Liver (tissue), 9 donors: ENCODE data around the gene ZBTB45. TPM values are rescaled to one million over a fixed set of nuclear protein-coding genes. Genes with fewer than 3 reads are reported as not detected.

Source experiments
- DNase-seq: peaks from one replicate; pipeline ENCODE4 v3.0.0-alpha.2; 2017; ENCODE audit warnings: low spot score
- H3K27ac ChIP-seq, 2 donors: one replicate each; pipeline ENCODE4 v1.7.0; 2013; ENCODE audit warnings: inconsistent platforms in 2 of 2, low read length in 2 of 2, control low read depth in 1 of 2, low read depth in 1 of 2, mild to moderate bottlenecking in 1 of 2
- H3K27me3 ChIP-seq, 4 donors: one replicate each; pipeline versions ENCODE4 v1.6.1 to v1.7.0; 2013; ENCODE audit warnings: low read length in 3 of 4, inconsistent platforms in 1 of 4, mild to moderate bottlenecking in 1 of 4, moderate library complexity in 1 of 4; ENCODE audit not compliant: control insufficient read depth in 4 of 4, insufficient read depth in 4 of 4
- H3K36me3 ChIP-seq, 4 donors: one replicate each; pipeline versions ENCODE4 v1.6.1 to v1.7.0; 2013; ENCODE audit warnings: low read length in 3 of 4, mild to moderate bottlenecking in 3 of 4, low read depth in 1 of 4, moderate library complexity in 1 of 4; ENCODE audit not compliant: control insufficient read depth in 4 of 4, insufficient read depth in 3 of 4
- H3K4me1 ChIP-seq, 4 donors: one replicate each; pipeline versions ENCODE4 v1.6.1 to v1.7.0; 2013; ENCODE audit warnings: low read length in 3 of 4, mild to moderate bottlenecking in 3 of 4, moderate library complexity in 1 of 4; ENCODE audit not compliant: control insufficient read depth in 4 of 4, insufficient read depth in 4 of 4
- H3K4me3 ChIP-seq, 3 donors: one replicate each; pipeline versions ENCODE4 v1.6.1 to v1.7.0; 2013; ENCODE audit warnings: low read length in 3 of 3, control low read depth in 1 of 3, low read depth in 1 of 3, mild to moderate bottlenecking in 1 of 3
- H3K9ac ChIP-seq, 2 donors: one replicate each; pipeline ENCODE4 v1.7.0; 2013; ENCODE audit warnings: low read length in 2 of 2, mild to moderate bottlenecking in 2 of 2, moderate library complexity in 2 of 2, control low read depth in 1 of 2, low read depth in 1 of 2
- H3K9me3 ChIP-seq, 4 donors: one replicate each; pipeline versions ENCODE4 v1.6.1 to v1.7.0; 2013; ENCODE audit warnings: low read length in 3 of 4; ENCODE audit not compliant: control insufficient read depth in 4 of 4
- CTCF ChIP-seq: fragments of 150-350 bp; IDR thresholded peaks from 2 replicates; pipeline ENCODE4 v1.5.1; 2017; ENCODE audit warnings: improper control_type of control experiment, low read depth, low read length; ENCODE audit not compliant: missing input control
- EGR1 ChIP-seq, 2 donors: IDR thresholded peaks; 2 replicates each; pipeline ENCODE4 v1.6.1; 2016 to 2018; ENCODE audit warnings: antibody characterized with exemption in 2 of 2, low read depth in 2 of 2
- FOXA1 ChIP-seq: IDR thresholded peaks from 2 replicates; pipeline ENCODE4 v1.6.1; 2016; ENCODE audit warnings: antibody characterized with exemption
- FOXA2 ChIP-seq: IDR thresholded peaks from 2 replicates; pipeline ENCODE4 v1.6.1; 2016; ENCODE audit warnings: antibody characterized with exemption
- GABPA ChIP-seq, 2 donors: IDR thresholded peaks in 1 of 2; conservative IDR thresholded peaks in 1 of 2; 2 replicates each; pipeline ENCODE4 v1.6.1; 2016; ENCODE audit warnings: antibody characterized with exemption in 2 of 2, mild to moderate bottlenecking in 1 of 2, moderate library complexity in 1 of 2
- HNF4A ChIP-seq, 2 donors: conservative IDR thresholded peaks; 2 replicates each; pipeline ENCODE4 v1.6.1; 2016; ENCODE audit warnings: antibody characterized with exemption in 2 of 2, mild to moderate bottlenecking in 2 of 2
- JUND ChIP-seq, 2 donors: IDR thresholded peaks; 2 replicates each; pipeline ENCODE4 v1.6.1; 2016; ENCODE audit warnings: antibody characterized with exemption in 2 of 2
- MAX ChIP-seq: IDR thresholded peaks from 2 replicates; pipeline ENCODE4 v1.6.1; 2016; ENCODE audit warnings: antibody characterized with exemption
- NR2F2 ChIP-seq: IDR thresholded peaks from 2 replicates; pipeline ENCODE4 v1.6.1; 2016; ENCODE audit warnings: antibody characterized with exemption
- RAD21 ChIP-seq, 2 donors: IDR thresholded peaks; 2 replicates each; pipeline ENCODE4 v1.6.1; 2016; ENCODE audit warnings: antibody characterized with exemption in 2 of 2, mild to moderate bottlenecking in 2 of 2
- REST ChIP-seq: IDR thresholded peaks from 2 replicates; pipeline ENCODE4 v1.6.1; 2016; ENCODE audit warnings: antibody characterized with exemption, mild to moderate bottlenecking
- RXRA ChIP-seq, 2 donors: IDR thresholded peaks; 2 replicates each; pipeline ENCODE4 v1.6.1; 2017 to 2018; ENCODE audit warnings: antibody characterized with exemption in 2 of 2, mild to moderate bottlenecking in 1 of 2
- SP1 ChIP-seq: IDR thresholded peaks from 2 replicates; pipeline ENCODE4 v1.6.1; 2018; ENCODE audit warnings: antibody characterized with exemption, mild to moderate bottlenecking
- TAF1 ChIP-seq: conservative IDR thresholded peaks from 2 replicates; pipeline ENCODE4 v1.6.1; 2016; ENCODE audit warnings: antibody characterized with exemption, mild to moderate bottlenecking
- YY1 ChIP-seq: IDR thresholded peaks from 2 replicates; pipeline ENCODE4 v1.6.1; 2016; ENCODE audit warnings: antibody characterized with exemption, mild to moderate bottlenecking
- WGBS: extraction: QIAGEN DNeasy Blood & Tissue Kit; methylation state at CpG from one replicate; pipeline ENCODE4 v1.1.7; 2013; 5-methylcytosine and 5-hydroxymethylcytosine counted together
- polyA plus RNA-seq, 2 donors: library from polyadenylated mRNA; stranded (reverse) in 1 of 2; unstranded in 1 of 2; fragments of 200-250 nt in 1 of 2; fragments of >200 nt in 1 of 2; fragmentation: Nextera tagmentation in 1 of 2; extraction: Ambion mirVana in 1 of 2; gene quantifications; one replicate each; pipeline versions ENCODE4 v1.2.1 to v1.2.3, GENCODE V29; 2013 to 2015
- total RNA-seq, 2 donors: library from RNA; depleted of rRNA; stranded (reverse); fragments of >200 nt; gene quantifications; one replicate each; pipeline ENCODE4 v1.2.3, GENCODE V29; 2014
- TF ChIP-seq, protein P1 (sequence below): IDR thresholded peaks from 2 replicates; pipeline ENCODE4 v1.6.1; 2016; ENCODE audit warnings: antibody characterized with exemption
- donor health status: healthy.
- donor health status: healthy.
- donor health status: healthy.
- donor health status: healthy.
- donor health status: healthy.

Gene ZBTB45
- total and polyA plus RNA-seq, 4 donors: 2.1 to 4.0 (median 2.7) TPM

DNA sequence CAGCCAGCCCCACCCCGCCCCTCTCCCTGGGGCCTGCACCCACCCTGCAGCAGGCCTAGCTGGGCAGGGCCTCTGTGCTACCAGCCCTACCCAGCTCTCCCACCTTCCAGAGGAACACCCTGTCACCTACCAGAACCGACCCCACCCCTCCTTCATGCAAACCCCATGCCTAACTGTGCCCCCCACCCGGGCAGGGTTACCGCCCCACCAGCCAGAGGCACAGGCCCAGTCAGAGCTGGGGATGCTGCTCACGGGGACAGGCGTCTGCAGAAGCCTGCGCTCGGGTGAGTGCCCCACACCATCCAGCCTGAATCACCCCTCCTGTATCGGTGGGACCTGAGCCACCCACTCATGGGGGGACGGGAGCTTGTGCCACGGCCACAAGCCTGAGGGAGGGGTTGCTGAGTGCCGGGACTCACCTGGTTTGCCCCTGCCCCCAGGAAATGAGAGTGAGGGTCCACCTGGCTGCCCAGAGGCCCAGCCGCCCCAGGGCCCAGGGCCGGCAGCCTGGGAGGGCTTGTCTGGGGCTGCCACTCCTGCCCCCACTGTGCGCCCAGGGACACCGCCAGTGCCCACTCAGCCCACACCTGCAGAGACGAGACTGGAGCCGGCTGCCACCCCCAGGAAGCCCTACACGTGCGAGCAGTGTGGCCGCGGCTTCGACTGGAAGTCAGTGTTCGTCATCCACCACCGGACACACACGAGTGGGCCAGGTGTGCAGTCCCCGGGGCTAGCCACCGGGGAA lies 39.7 kb downstream of the ZBTB45 start:
- Histone ChIP-seq H3K36me3 (peaks cover 0 to 15% (median 5%) of the 10 kb centered on the region in 4 donors), H3K9ac (no peak overlapping the region), H3K27me3 (no peaks in the 10 kb centered on the region), H3K9me3 (no peaks in the 10 kb centered on the region), H3K27ac (no peak overlapping the region), H3K4me1 (peaks cover 5 to 18% (median 13%) of the 10 kb centered on the region in 4 donors), H3K4me3 (no peak overlapping the region)
- TF ChIP-seq RAD21 (IDR thresholded peaks at IDR 0.05) (no peak), SP1 (no peak), TAF1 (no peak), HNF4A (conservative IDR thresholded peaks at IDR 0.05) (no peak), REST (no peak), NR2F2 (no peak), CTCF (no peak), FOXA1 (no peak), EGR1 (IDR thresholded peaks at IDR 0.05; ENCODE audit: low read depth in 2 of 2) (no peak), YY1 (no peak), MAX (no peak)
- WGBS: 94% methylated on average over 28 of the region's 28 CpGs
- no peak for DNase-seq

DNA sequence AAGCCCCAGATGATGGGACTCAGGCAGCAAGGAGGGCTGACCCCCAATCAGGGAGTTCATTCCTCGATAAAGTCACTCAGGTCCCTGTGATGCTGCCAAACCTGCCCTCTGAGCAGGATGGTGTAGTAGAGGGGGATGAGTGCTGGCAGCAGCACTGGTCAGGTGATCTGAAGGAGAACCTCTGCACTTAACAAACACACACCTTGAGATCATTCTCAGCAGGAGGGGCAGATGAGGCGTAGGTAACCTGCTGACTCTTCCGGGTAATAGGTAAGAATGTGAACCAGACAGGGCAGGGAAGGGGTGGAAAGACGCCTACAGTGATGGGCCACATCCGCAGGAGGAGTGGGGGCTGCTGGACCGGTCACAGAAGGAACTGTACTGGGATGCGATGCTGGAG lies 40.3 kb downstream of the ZBTB45 start:
- TF ChIP-seq FOXA1: no peak
- no peak for TF ChIP-seq YY1
- TF ChIP-seq HNF4A (conservative IDR thresholded peaks at IDR 0.05): no peak
- no peak for TF ChIP-seq SP1
- TF ChIP-seq GABPA (IDR thresholded peaks at IDR 0.05 in 1 of 2, conservative IDR thresholded peaks at IDR 0.05 in 1 of 2): no peak
- TF ChIP-seq RXRA (IDR thresholded peaks at IDR 0.05): no peak
- TF ChIP-seq JUND (IDR thresholded peaks at IDR 0.05): no peak
- TF ChIP-seq, protein P1, sequence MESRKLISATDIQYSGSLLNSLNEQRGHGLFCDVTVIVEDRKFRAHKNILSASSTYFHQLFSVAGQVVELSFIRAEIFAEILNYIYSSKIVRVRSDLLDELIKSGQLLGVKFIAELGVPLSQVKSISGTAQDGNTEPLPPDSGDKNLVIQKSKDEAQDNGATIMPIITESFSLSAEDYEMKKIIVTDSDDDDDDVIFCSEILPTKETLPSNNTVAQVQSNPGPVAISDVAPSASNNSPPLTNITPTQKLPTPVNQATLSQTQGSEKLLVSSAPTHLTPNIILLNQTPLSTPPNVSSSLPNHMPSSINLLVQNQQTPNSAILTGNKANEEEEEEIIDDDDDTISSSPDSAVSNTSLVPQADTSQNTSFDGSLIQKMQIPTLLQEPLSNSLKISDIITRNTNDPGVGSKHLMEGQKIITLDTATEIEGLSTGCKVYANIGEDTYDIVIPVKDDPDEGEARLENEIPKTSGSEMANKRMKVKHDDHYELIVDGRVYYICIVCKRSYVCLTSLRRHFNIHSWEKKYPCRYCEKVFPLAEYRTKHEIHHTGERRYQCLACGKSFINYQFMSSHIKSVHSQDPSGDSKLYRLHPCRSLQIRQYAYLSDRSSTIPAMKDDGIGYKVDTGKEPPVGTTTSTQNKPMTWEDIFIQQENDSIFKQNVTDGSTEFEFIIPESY: no peak
- no peak for TF ChIP-seq CTCF
- TF ChIP-seq MAX: no peak
- no peak for TF ChIP-seq NR2F2
- TF ChIP-seq FOXA2: no peak
- no peak for TF ChIP-seq TAF1
- TF ChIP-seq REST: no peak
- no peak overlapping the region for H3K9ac ChIP-seq
- H3K36me3 ChIP-seq: peaks cover 0 to 15% (median 5%) of the 10 kb centered on the region in 4 donors
- 95% methylated on average over 7 of the region's 7 CpGs for whole genome bisulfite sequencing
- H3K9me3 ChIP-seq: no peaks in the 10 kb centered on the region
- H3K27me3 ChIP-seq: no peaks in the 10 kb centered on the region
- DNase-seq: no peak
- H3K4me3 ChIP-seq: no peak overlapping the region
- peak overlapping the region in 1 of 2 donors; percentile 34 for H3K27ac ChIP-seq
- peaks cover 5 to 21% (median 15%) of the 10 kb centered on the region in 4 donors for H3K4me1 ChIP-seq
